K562 (cell line): ENCODE results near the gene CTXND1. TPM values are rescaled to one million over a fixed set of nuclear protein-coding genes. Genes with fewer than 3 reads are reported as not detected.

ENCODE experiments used
- ATAC-seq: fragments of 200-7000 bp; cut with Tn5 transposase; 3 replicates; pipeline ENCODE4 v1.9.1; 2020; ENCODE audit warnings: moderate library complexity
- BruUV-seq: library from RNA; stranded (reverse); fragments of 400-500 nt; replicated peaks from 2 replicates; lab custom pipeline; 2021; lab: Mats Ljungman, UMichigan
- CTCF ChIA-PET: fragments of 300-600 bp; formaldehyde crosslinking; extraction: SDS; loops from one replicate; lab custom pipeline; 2021; ENCODE audit warnings: low intra/inter-chr PET ratio; lab: Yijun Ruan, JAX
- POLR2A ChIA-PET: fragments of 300-600, 350-650 bp; sonication (Branson Sonifier 250); formaldehyde crosslinking; extraction: SDS; loops from one replicate; lab custom pipeline; 2021; ENCODE audit warnings: antibody characterized with exemption, inconsistent platforms; lab: Yijun Ruan, JAX
- DNase-seq, 4 experiments: peaks; one replicate each; pipeline versions ENCODE4 v3.0.0 to v3.0.0-alpha.2; 2011 to 2018; ENCODE audit warnings: low spot score in 3 of 4, mixed read lengths in 3 of 4; ENCODE audit errors: extremely low read depth in 1 of 4
- FAIRE-seq: peaks from 2 replicates; lab custom pipeline; 2011; peaks lifted over from hg19 to GRCh38; lab: Jason Lieb, UNC
- H2AFZ ChIP-seq: 2 replicates; pipeline ENCODE4 v1.6.0; 2011; ENCODE audit warnings: low read depth, low read length, control low read depth, inconsistent platforms
- H3K27ac ChIP-seq: fragments of 200-600 bp; 3 replicates; pipeline ENCODE4 v1.8.0; 2011; ENCODE audit warnings: low read depth, mild to moderate bottlenecking, control low read depth, inconsistent platforms, low read length, moderate library complexity, mixed read lengths; ENCODE audit errors: extremely low read depth
- H3K27me3 ChIP-seq, 2 experiments: fragments of 300-600 bp in 1 of 2; 2 replicates in 1 of 2; 3 replicates in 1 of 2; pipeline versions ENCODE4 v1.6.0 to v1.8.0; 2011; ENCODE audit warnings: inconsistent platforms in 2 of 2, low read length in 2 of 2, mild to moderate bottlenecking in 1 of 2, mixed read lengths in 1 of 2, moderate library complexity in 1 of 2; ENCODE audit not compliant: control insufficient read depth in 2 of 2, insufficient read depth in 2 of 2
- H3K36me3 ChIP-seq: fragments of 300-600 bp; 3 replicates; pipeline ENCODE4 v1.8.0; 2011; ENCODE audit warnings: mild to moderate bottlenecking, low read length, inconsistent platforms; ENCODE audit not compliant: control insufficient read depth, insufficient read depth
- H3K4me1 ChIP-seq, 2 experiments: fragments of 200-600 bp in 1 of 2; replicated peaks in 1 of 2; 2 replicates in 1 of 2; 3 replicates in 1 of 2; pipeline versions ENCODE4 v1.5.1 to v1.8.0; 2011; ENCODE audit warnings: inconsistent platforms in 2 of 2, low read length in 2 of 2, mild to moderate bottlenecking in 1 of 2, mixed read lengths in 1 of 2, moderate library complexity in 1 of 2; ENCODE audit not compliant: control insufficient read depth in 2 of 2, insufficient read depth in 2 of 2
- H3K4me2 ChIP-seq: 2 replicates; pipeline ENCODE4 v1.6.1; 2011; ENCODE audit warnings: low read length, control low read depth, inconsistent platforms, mixed read lengths; ENCODE audit not compliant: insufficient read depth
- H3K4me3 ChIP-seq: fragments of 200-600 bp; sonication (generic), shearing (Covaris generic); 2 replicates; pipeline ENCODE4 v1.5.1; 2016; ENCODE audit warnings: control low read depth, inconsistent platforms
- H3K79me2 ChIP-seq: fragments of 200-600 bp; 3 replicates; pipeline ENCODE4 v1.8.0; 2011; ENCODE audit warnings: low read length, inconsistent platforms; ENCODE audit not compliant: control insufficient read depth, insufficient read depth
- H3K9ac ChIP-seq, 2 experiments: 2 replicates each; pipeline versions ENCODE4 v1.6.0 to v1.6.1; 2011; ENCODE audit warnings: low read depth in 2 of 2, low read length in 2 of 2, control low read depth in 1 of 2, inconsistent platforms in 1 of 2, mild to moderate bottlenecking in 1 of 2, mixed read lengths in 1 of 2; ENCODE audit not compliant: insufficient read depth in 1 of 2
- H3K9me1 ChIP-seq: one replicate; pipeline ENCODE4 v1.6.0; 2011; ENCODE audit warnings: inconsistent platforms, mild to moderate bottlenecking, low read length, moderate library complexity; ENCODE audit not compliant: control insufficient read depth, insufficient read depth
- H3K9me3 ChIP-seq: replicated peaks from 2 replicates; pipeline ENCODE4 v1.5.1; 2011; ENCODE audit warnings: low read depth, low read length, inconsistent platforms; ENCODE audit not compliant: control insufficient read depth, insufficient read depth
- H4K20me1 ChIP-seq: replicated peaks from 2 replicates; pipeline ENCODE4 v1.6.1; 2011; ENCODE audit warnings: low read length, inconsistent platforms, mixed read lengths; ENCODE audit not compliant: control insufficient read depth, insufficient read depth
- ARID1B ChIP-seq: fragments of 450-650 bp; IDR thresholded peaks from 2 replicates; pipeline ENCODE4 v1.6.1; 2016; ENCODE audit warnings: antibody characterized with exemption, mild to moderate bottlenecking, inconsistent platforms
- DMBX1 ChIP-seq: fragments of 250-450 bp; sonication (Bioruptor Pico); IDR thresholded peaks from 2 replicates; pipeline ENCODE4 v1.8.0; 2022; ENCODE audit warnings: inconsistent platforms, mild to moderate bottlenecking, moderate library complexity, borderline replicate concordance
- EGR1 ChIP-seq: fragments of 450-650 bp; conservative IDR thresholded peaks from 2 replicates; pipeline ENCODE4 v1.6.1; 2017; ENCODE audit warnings: mild to moderate bottlenecking
- NFIC ChIP-seq: fragments of 450-650 bp; IDR thresholded peaks from 2 replicates; pipeline ENCODE4 v1.6.1; 2017; ENCODE audit warnings: mild to moderate bottlenecking, inconsistent platforms
- POLR2H ChIP-seq: IDR thresholded peaks from 2 replicates; pipeline ENCODE4 v1.6.1; 2016; ENCODE audit warnings: missing genetic modification characterization, low read depth, mild to moderate bottlenecking, control low read depth, missing compliant biosample characterization, moderate library complexity
- RBFOX2 ChIP-seq: fragments of 200-400 bp; formaldehyde crosslinking; IDR thresholded peaks from 2 replicates; pipeline ENCODE4 v1.6.1; 2017; ENCODE audit warnings: low read depth, mild to moderate bottlenecking, low read length, moderate library complexity
- TCF3 ChIP-seq: sonication (generic); formaldehyde crosslinking; IDR thresholded peaks from 2 replicates; pipeline ENCODE4 v1.4.0; 2020; ENCODE audit warnings: mild to moderate bottlenecking, missing genetic modification reagents
- ZNF780A ChIP-seq: fragments of 250-450 bp; sonication (Bioruptor Pico); IDR thresholded peaks from 2 replicates; pipeline ENCODE4 v1.5.0; 2021; ENCODE audit warnings: mild to moderate bottlenecking
- WGBS: fragments of 100-300 bp; shearing (Covaris generic); methylation state at CpG from one replicate; pipeline ENCODE4 v1.1.6; 2016; ENCODE audit warnings: low coverage, mixed read lengths; ENCODE audit not compliant: insufficient coverage; ENCODE audit errors: missing lambda C conversion rate; 5-methylcytosine and 5-hydroxymethylcytosine counted together
- in situ Hi-C: fragments of 300-500 bp; cut with MboI; formaldehyde crosslinking; loops from 4 replicates; pipeline ENCODE4 v1.15.0; 2018; ENCODE audit warnings: inconsistent platforms, mixed read lengths
- intact Hi-C: fragments of 100-400 bp; cut with micrococcal nuclease; formaldehyde crosslinking; loops from 2 replicates; pipeline ENCODE4 v1.14.2; 2022
- polyA plus RNA-seq, 8 experiments: library from polyadenylated mRNA; depleted of rRNA in 4 of 8; stranded (reverse) in 5 of 8; unstranded in 3 of 8; fragments of >200 nt; fragmentation: Nextera tagmentation in 2 of 8; fragmentation: Illumina TruSeq in 1 of 8; extraction: Ambion mirVana in 2 of 8; extraction: Trizol in 1 of 8; gene quantifications; 2 replicates each; pipeline versions ENCODE4 v1.2.1 to v1.2.3, GENCODE V29; 2011 to 2014; ENCODE audit warnings: inconsistent platforms in 1 of 8, missing spikeins in 1 of 8
- total RNA-seq, 7 experiments: library from RNA; depleted of rRNA in 6 of 7; stranded (reverse); fragments of >200 nt in 6 of 7; fragmentation: Illumina TruSeq in 2 of 7; extraction: Trizol in 2 of 7; gene quantifications; 2 replicates each; pipeline versions ENCODE4 v1.2.1 to v1.2.3, GENCODE V29; 2011 to 2021; ENCODE audit warnings: low replicate concordance in 1 of 7

CTXND1 gene
- total and polyA plus RNA-seq, 9 of the 15 experiments (the other 6 are each of a cell fraction or from before 2014, with no cell fraction given): 0.04 TPM; not detected in 7

DNA sequence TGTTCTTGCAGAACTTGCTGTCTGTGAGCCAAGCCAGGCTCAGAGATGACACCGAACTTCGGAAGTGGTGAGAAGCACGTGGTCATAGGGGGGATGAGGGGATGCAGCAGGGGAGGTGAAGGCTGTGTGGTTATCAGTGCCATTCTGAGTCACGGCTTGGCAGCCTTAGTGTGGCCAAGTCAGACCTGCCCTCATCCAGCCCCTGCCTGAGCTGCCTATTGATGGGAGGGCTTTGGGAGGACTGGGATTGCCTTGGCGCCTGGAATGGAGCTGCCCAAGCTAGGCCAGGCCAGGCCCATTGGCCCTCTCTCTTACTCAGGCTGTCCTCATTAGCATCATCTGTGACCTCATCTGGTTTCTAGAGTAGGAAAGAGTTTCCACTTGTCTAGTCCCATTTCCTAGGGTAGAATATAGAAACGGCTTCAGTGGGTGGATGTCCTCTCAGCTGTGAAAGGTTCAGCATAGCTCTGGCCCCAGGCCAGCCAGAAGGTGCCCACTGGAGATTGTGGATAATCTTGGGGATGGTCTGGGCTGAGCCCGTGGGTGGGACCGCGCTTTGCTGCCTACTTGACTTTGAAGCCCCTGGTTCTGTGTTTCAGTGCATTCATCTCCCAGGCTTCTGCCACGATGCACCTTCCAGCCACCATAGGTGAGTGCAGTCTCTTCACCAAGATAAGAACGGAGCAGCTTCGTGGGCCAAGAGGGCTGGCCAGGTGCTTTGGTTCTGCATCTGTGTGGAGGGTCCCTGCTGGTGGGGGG, 92.0 kb downstream of the CTXND1 start:
- Histone ChIP-seq H4K20me1 (no peaks in the 10 kb centered on the region), H3K79me2 (peaks cover 11% of the 10 kb centered on the region), H3K9me3 (no peaks in the 10 kb centered on the region)
- no peak; the same call in 2 of the 3 replicates for ATAC-seq
- TF ChIP-seq EGR1 (0 out of 2 replicates have a peak, but pooled peaks have one; percentile 18), TCF3 (no peak), NFIC (peak; percentile 31; the same call in 1 of the 2 replicates), ARID1B (no peak), POLR2H (tag) (no peak), DMBX1 (CRISPR knock-in tag) (0 out of 2 replicates have a peak, but pooled peaks have one; percentile 11), ZNF780A (CRISPR knock-in tag) (no peak), RBFOX2 (peak; percentile 48)
- TF ChIP-seq, all 486 proteins: peak for 4
- Histone ChIP-seq H3K27ac (peak overlapping the region; percentile 74), H2AFZ (peak overlapping the region; percentile 85), H3K27me3 (no peaks in the 10 kb centered on the region), H3K4me3 (no peak overlapping the region), H3K9ac (peak overlapping the region; percentile 46 to 89; a peak in 3 of 4 replicates), H3K9me1 (peaks cover 4% of the 10 kb centered on the region), H3K4me2 (peak overlapping the region; percentile 14; the same call in 1 of the 2 replicates), H3K36me3 (peaks cover 83% of the 10 kb centered on the region), H3K4me1 (peaks cover 31 to 38% of the 10 kb centered on the region in 2 experiments)
- intact Hi-C loops (loop anchor here (10.0 kb wide), 1 partner anchor 265 kb away; the partner anchor contains the start of gene MTHFS), in situ Hi-C loops (loop anchor here (5.0 to 25.0 kb wide), 2 partner anchors 93 to 273 kb away; partner anchors contain the start of gene MTHFS)
- DNase-seq: peak in 1 of 4 experiments; percentile 11
- FAIRE-seq: no peak
- ChIA-PET CTCF (no interaction called here), POLR2A (interaction anchor here (0.6 to 1.6 kb wide), 8 partner anchors 9 to 236 kb away, joined by 3 to 6 read pairs (median 4); partner anchors contain the start of gene ZFAND6)
- WGBS: 68% methylated on average over 12 of the region's 12 CpGs
- BruUV-seq: no TSS peak
